Gastroesophageal sphincter (tissue), 3 donors: ENCODE results near the gene FAM32A.

ENCODE experiments used
- POLR2AphosphoS5 ChIP-seq: sonication (generic); formaldehyde crosslinking; IDR thresholded peaks from one replicate; pipeline ENCODE4 v1.6.1; 2017; ENCODE audit warnings: antibody characterized with exemption
- TF ChIP-seq, protein P1 (sequence below), 4 experiments: fragments of 200-600 bp in 2 of 4; fragments of 450-650 bp in 2 of 4; sonication (generic) in 1 of 4; IDR thresholded peaks; one replicate each; pipeline ENCODE4 v1.5.1; 2017 to 2019; ENCODE audit warnings: antibody characterized with exemption in 4 of 4, mild to moderate bottlenecking in 2 of 4, moderate library complexity in 2 of 4

- TF ChIP-seq, protein P1, sequence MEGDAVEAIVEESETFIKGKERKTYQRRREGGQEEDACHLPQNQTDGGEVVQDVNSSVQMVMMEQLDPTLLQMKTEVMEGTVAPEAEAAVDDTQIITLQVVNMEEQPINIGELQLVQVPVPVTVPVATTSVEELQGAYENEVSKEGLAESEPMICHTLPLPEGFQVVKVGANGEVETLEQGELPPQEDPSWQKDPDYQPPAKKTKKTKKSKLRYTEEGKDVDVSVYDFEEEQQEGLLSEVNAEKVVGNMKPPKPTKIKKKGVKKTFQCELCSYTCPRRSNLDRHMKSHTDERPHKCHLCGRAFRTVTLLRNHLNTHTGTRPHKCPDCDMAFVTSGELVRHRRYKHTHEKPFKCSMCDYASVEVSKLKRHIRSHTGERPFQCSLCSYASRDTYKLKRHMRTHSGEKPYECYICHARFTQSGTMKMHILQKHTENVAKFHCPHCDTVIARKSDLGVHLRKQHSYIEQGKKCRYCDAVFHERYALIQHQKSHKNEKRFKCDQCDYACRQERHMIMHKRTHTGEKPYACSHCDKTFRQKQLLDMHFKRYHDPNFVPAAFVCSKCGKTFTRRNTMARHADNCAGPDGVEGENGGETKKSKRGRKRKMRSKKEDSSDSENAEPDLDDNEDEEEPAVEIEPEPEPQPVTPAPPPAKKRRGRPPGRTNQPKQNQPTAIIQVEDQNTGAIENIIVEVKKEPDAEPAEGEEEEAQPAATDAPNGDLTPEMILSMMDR (IDR thresholded peaks at IDR 0.05) = no peak
- no peak for TF ChIP-seq POLR2AphosphoS5
Observed at GRCh38 chr19:16202320-16203255, 17.4 kb downstream of the FAM32A start.
